ENCODE measurements around the gene ADAMTSL1. TPM values are rescaled to one million over a fixed set of nuclear protein-coding genes. Genes with fewer than 3 reads are reported as not detected.

Gene ADAMTSL1
- total RNA-seq, 2 experiments from 2014 or later, result not detected

DNA sequence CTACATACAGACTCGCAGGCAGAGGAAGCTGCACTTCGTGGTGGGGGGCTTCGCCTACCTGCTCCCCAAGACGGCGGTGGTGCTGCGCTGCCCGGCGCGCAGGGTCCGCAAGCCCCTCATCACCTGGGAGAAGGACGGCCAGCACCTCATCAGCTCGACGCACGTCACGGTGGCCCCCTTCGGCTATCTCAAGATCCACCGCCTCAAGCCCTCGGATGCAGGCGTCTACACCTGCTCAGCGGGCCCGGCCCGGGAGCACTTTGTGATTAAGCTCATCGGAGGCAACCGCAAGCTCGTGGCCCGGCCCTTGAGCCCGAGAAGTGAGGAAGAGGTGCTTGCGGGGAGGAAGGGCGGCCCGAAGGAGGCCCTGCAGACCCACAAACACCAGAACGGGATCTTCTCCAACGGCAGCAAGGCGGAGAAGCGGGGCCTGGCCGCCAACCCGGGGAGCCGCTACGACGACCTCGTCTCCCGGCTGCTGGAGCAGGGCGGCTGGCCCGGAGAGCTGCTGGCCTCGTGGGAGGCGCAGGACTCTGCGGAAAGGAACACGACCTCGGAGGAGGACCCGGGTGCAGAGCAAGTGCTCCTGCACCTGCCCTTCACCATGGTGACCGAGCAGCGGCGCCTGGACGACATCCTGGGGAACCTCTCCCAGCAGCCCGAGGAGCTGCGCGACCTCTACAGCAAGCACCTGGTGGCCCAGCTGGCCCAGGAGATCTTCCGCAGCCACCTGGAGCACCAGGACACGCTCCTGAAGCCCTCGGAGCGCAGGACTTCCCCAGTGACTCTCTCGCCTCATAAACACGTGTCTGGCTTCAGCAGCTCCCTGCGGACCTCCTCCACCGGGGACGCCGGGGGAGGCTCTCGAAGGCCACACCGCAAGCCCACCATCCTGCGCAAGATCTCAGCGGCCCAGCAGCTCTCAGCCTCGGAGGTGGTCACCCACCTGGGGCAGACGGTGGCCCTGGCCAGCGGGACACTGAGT is 303.2 kb downstream of the ADAMTSL1 start:
- Histone ChIP-seq H4K20me1 (ENCODE audit: insufficient read depth, low read length) (no peaks in the 10 kb centered on the region), H3K79me2 (ENCODE audit: insufficient read depth, low read depth, low read length) (no peaks in the 10 kb centered on the region), H3K9me2 (ENCODE audit: insufficient read depth, low read length) (no peaks in the 10 kb centered on the region), H3K4me3 (ENCODE audit: low read depth, low read length, poor library complexity, severe bottlenecking) (no peak overlapping the region), H3K36me3 (ENCODE audit: insufficient read depth, low read length) (no peaks in the 10 kb centered on the region), H2AFZ (ENCODE audit: low read length) (no peak overlapping the region), H3K9me3 (ENCODE audit: low read length) (no peaks in the 10 kb centered on the region), H3K27ac (ENCODE audit: low read depth, low read length, poor library complexity, severe bottlenecking) (no peak overlapping the region), H3K4me1 (ENCODE audit: insufficient read depth, low read length, poor library complexity, severe bottlenecking) (no peaks in the 10 kb centered on the region), H3K4me2 (ENCODE audit: low read length) (no peak overlapping the region)
- ChIA-PET POLR2A (interaction anchor here (0.5 to 0.9 kb wide), 2 partner anchors 14 to 94 kb away, joined by 3 read pairs; no protein-coding TSS in a partner anchor), CTCF (ENCODE audit: unreplicated experiment) (no interaction called here)
- no peak for TF ChIP-seq EZH2phosphoT487 (IDR thresholded peaks at IDR 0.05; ENCODE audit: borderline replicate concordance, low read depth, low read length)
- TF ChIP-seq, protein P1, sequence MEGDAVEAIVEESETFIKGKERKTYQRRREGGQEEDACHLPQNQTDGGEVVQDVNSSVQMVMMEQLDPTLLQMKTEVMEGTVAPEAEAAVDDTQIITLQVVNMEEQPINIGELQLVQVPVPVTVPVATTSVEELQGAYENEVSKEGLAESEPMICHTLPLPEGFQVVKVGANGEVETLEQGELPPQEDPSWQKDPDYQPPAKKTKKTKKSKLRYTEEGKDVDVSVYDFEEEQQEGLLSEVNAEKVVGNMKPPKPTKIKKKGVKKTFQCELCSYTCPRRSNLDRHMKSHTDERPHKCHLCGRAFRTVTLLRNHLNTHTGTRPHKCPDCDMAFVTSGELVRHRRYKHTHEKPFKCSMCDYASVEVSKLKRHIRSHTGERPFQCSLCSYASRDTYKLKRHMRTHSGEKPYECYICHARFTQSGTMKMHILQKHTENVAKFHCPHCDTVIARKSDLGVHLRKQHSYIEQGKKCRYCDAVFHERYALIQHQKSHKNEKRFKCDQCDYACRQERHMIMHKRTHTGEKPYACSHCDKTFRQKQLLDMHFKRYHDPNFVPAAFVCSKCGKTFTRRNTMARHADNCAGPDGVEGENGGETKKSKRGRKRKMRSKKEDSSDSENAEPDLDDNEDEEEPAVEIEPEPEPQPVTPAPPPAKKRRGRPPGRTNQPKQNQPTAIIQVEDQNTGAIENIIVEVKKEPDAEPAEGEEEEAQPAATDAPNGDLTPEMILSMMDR (conservative IDR thresholded peaks at IDR 0.05; ENCODE audit: low read length), result no peak
- BruUV-seq (replicated peaks), result no TSS peak
- DNase-seq (ENCODE audit: low spot score), result no peak
- intact Hi-C loops (cut with micrococcal nuclease; ENCODE audit: unreplicated experiment), result no loop called here

DNA sequence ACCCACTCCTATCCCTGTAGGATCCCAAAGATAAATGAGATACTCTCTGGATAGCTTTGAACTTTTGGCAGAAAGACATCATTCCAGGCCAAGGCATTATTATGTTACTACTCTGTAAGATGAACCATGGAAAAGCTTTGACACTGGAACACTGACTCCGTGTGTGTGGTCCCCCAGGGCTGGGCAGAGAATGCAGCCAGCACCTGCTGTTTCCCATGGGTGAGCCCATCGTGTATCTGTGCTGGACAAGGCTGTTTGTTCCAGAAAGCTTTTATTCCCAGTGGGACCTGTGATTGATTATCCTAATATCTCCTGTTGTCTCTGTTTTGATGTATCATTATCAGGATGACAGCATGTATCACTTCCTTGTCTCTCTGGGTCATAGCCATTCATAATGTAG is 304.2 kb downstream of the ADAMTSL1 start:
- H2AFZ ChIP-seq (ENCODE audit: low read length), result no peak overlapping the region
- ChIA-PET CTCF (ENCODE audit: unreplicated experiment) (no interaction called here), POLR2A (interaction anchor here (0.5 to 0.6 kb wide), 2 partner anchors 10 to 15 kb away, joined by 3 to 6 read pairs; no protein-coding TSS in a partner anchor)
- no TSS peak for BruUV-seq (replicated peaks)
- H3K4me3 ChIP-seq (ENCODE audit: low read depth, low read length, poor library complexity, severe bottlenecking), result no peak overlapping the region
- no peak overlapping the region for H3K4me2 ChIP-seq (ENCODE audit: low read length)
- intact Hi-C loops (cut with micrococcal nuclease; ENCODE audit: unreplicated experiment), result no loop called here
- no peak for TF ChIP-seq EZH2phosphoT487 (IDR thresholded peaks at IDR 0.05; ENCODE audit: borderline replicate concordance, low read depth, low read length)
- TF ChIP-seq, protein P1 (conservative IDR thresholded peaks at IDR 0.05; ENCODE audit: low read length), result no peak
- no peaks in the 10 kb centered on the region for H3K36me3 ChIP-seq (ENCODE audit: insufficient read depth, low read length)
- no peaks in the 10 kb centered on the region for H4K20me1 ChIP-seq (ENCODE audit: insufficient read depth, low read length)
- no peaks in the 10 kb centered on the region for H3K9me2 ChIP-seq (ENCODE audit: insufficient read depth, low read length)
- no peaks in the 10 kb centered on the region for H3K79me2 ChIP-seq (ENCODE audit: insufficient read depth, low read depth, low read length)
- DNase-seq (ENCODE audit: low spot score), result no peak
- H3K27ac ChIP-seq (ENCODE audit: low read depth, low read length, poor library complexity, severe bottlenecking), result no peak overlapping the region
- no peaks in the 10 kb centered on the region for H3K4me1 ChIP-seq (ENCODE audit: insufficient read depth, low read length, poor library complexity, severe bottlenecking)
- H3K9me3 ChIP-seq (ENCODE audit: low read length), result no peaks in the 10 kb centered on the region

DNA sequence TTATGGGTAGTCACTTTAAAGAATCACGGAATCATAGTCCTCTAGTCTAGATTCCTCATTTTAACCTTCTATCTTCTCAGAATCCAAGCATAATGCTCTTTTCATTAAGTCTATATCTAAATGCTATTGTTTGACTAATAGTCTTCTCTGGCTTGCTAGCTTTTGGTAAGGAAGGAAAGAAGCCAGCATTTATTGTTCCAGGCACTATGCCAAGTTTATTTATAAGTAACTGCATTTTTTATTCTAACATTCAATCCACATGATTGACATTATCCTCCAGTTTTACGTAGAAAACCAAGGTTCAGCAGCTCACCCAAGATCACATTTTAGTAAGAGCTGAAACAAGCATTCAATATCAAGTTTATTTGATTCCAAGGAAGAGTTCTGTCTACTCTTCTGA is 304.9 kb downstream of the ADAMTSL1 start:
- H3K79me2 ChIP-seq (ENCODE audit: insufficient read depth, low read depth, low read length), result no peaks in the 10 kb centered on the region
- ChIA-PET CTCF (ENCODE audit: unreplicated experiment) (no interaction called here), POLR2A (interaction anchor here (1.2 to 1.3 kb wide), 2 partner anchors 9 to 12 kb away, joined by 3 read pairs; no protein-coding TSS in a partner anchor)
- H3K9me3 ChIP-seq (ENCODE audit: low read length), result no peaks in the 10 kb centered on the region
- intact Hi-C loops (cut with micrococcal nuclease; ENCODE audit: unreplicated experiment), result no loop called here
- H3K36me3 ChIP-seq (ENCODE audit: insufficient read depth, low read length), result no peaks in the 10 kb centered on the region
- no peak for TF ChIP-seq EZH2phosphoT487 (IDR thresholded peaks at IDR 0.05; ENCODE audit: borderline replicate concordance, low read depth, low read length)
- TF ChIP-seq, protein P1 (conservative IDR thresholded peaks at IDR 0.05; ENCODE audit: low read length), result no peak
- H3K4me1 ChIP-seq (ENCODE audit: insufficient read depth, low read length, poor library complexity, severe bottlenecking), result no peaks in the 10 kb centered on the region
- H2AFZ ChIP-seq (ENCODE audit: low read length), result no peak overlapping the region
- H3K27ac ChIP-seq (ENCODE audit: low read depth, low read length, poor library complexity, severe bottlenecking), result no peak overlapping the region
- no peak overlapping the region for H3K4me3 ChIP-seq (ENCODE audit: low read depth, low read length, poor library complexity, severe bottlenecking)
- no TSS peak for BruUV-seq (replicated peaks)
- no peaks in the 10 kb centered on the region for H4K20me1 ChIP-seq (ENCODE audit: insufficient read depth, low read length)
- no peak for DNase-seq (ENCODE audit: low spot score)
- H3K9me2 ChIP-seq (ENCODE audit: insufficient read depth, low read length), result no peaks in the 10 kb centered on the region
- no peak overlapping the region for H3K4me2 ChIP-seq (ENCODE audit: low read length)
